Gastrocnemius medialis (tissue), 4 donors: ENCODE results near the gene SMIM43.

Experiments used
- CTCF ChIP-seq, 5 experiments: fragments of 450-650 bp in 3 of 5; fragments of 200-600 bp in 2 of 5; sonication (generic) in 2 of 5; IDR thresholded peaks in 4 of 5; conservative IDR thresholded peaks in 1 of 5; 1 replicate in 4 of 5; 2 replicates in 1 of 5; pipeline ENCODE4 v1.5.1; 2016 to 2019; ENCODE audit warnings: antibody characterized with exemption in 5 of 5, mild to moderate bottlenecking in 3 of 5, moderate library complexity in 3 of 5
- POLR2A ChIP-seq, 2 donors: fragments of 450-650 bp; IDR thresholded peaks; one replicate each; pipeline ENCODE4 v1.6.1; 2017; ENCODE audit warnings: antibody characterized with exemption in 2 of 2, mild to moderate bottlenecking in 2 of 2, moderate library complexity in 2 of 2

GRCh38 chr4:121791481-121791880 is 26.5 kb upstream of the SMIM43 start:
- no peak for TF ChIP-seq POLR2A (IDR thresholded peaks at IDR 0.05)
- no peak for TF ChIP-seq CTCF (IDR thresholded peaks at IDR 0.05 in 4 of 5, conservative IDR thresholded peaks at IDR 0.05 in 1 of 5)
